H1 (cell line): ENCODE data around the gene BRI3BP. TPM values are rescaled to one million over a fixed set of nuclear protein-coding genes. Genes with fewer than 3 reads are reported as not detected.

ENCODE experiments used
- EGR1 ChIP-seq: IDR thresholded peaks from 2 replicates; pipeline ENCODE4 v1.6.1; 2011; ENCODE audit warnings: low read depth, low read length, borderline replicate concordance
- FOSL1 ChIP-seq: IDR thresholded peaks from 2 replicates; pipeline ENCODE4 v1.6.1; 2011; ENCODE audit warnings: mild to moderate bottlenecking, low read depth, low read length, moderate library complexity; ENCODE audit not compliant: insufficient read depth
- JUN ChIP-seq: IDR thresholded peaks from 2 replicates; pipeline ENCODE4 v1.6.1; 2011; ENCODE audit warnings: low read depth, mild to moderate bottlenecking, improper control_type of control experiment, low read length
- PHF8 ChIP-seq: fragments of 200-600 bp; sonication (generic); conservative IDR thresholded peaks from 2 replicates; pipeline ENCODE4 v1.7.1; 2012; ENCODE audit warnings: low read depth, mild to moderate bottlenecking, inconsistent platforms, low read length, moderate library complexity
- SP4 ChIP-seq: IDR thresholded peaks from 2 replicates; pipeline ENCODE4 v1.6.1; 2012; ENCODE audit warnings: low read length, inconsistent platforms
- SUZ12 ChIP-seq: fragments of 200-600 bp; sonication (generic); IDR thresholded peaks from 2 replicates; pipeline ENCODE4 v1.6.1; 2012; ENCODE audit warnings: mild to moderate bottlenecking, inconsistent platforms, low read length, moderate library complexity, mixed read lengths
- TAF1 ChIP-seq: IDR thresholded peaks from 2 replicates; pipeline ENCODE4 v1.6.1; 2011; ENCODE audit warnings: mild to moderate bottlenecking, low read depth, low read length
- polyA plus RNA-seq, 7 experiments: library from polyadenylated mRNA; depleted of rRNA in 3 of 7; stranded (reverse) in 5 of 7; unstranded in 2 of 7; fragments of >200 nt in 5 of 7; fragments of 200-250 nt in 2 of 7; gene quantifications; 1 replicate in 5 of 7; 2 replicates in 1 of 7; 4 replicates in 1 of 7; pipeline versions ENCODE4 v1.2.1 to v1.2.3, GENCODE V29; 2011 to 2013; ENCODE audit warnings: missing spikeins in 2 of 7, mixed read lengths in 2 of 7
- total RNA-seq: library from RNA; stranded (reverse); fragmentation: NEBNext Ultra II Directional; extraction: Animal tissue kit (Norgen Biotek cat#: 25700); gene quantifications from 2 replicates; pipeline ENCODE4 v1.2.1, GENCODE V29; 2021

Gene BRI3BP
- total and polyA plus RNA-seq, 2 of the 8 experiments (the other 6 are each of a cell fraction or from before 2014, with no cell fraction given): 5.4 to 14.2 TPM

DNA sequence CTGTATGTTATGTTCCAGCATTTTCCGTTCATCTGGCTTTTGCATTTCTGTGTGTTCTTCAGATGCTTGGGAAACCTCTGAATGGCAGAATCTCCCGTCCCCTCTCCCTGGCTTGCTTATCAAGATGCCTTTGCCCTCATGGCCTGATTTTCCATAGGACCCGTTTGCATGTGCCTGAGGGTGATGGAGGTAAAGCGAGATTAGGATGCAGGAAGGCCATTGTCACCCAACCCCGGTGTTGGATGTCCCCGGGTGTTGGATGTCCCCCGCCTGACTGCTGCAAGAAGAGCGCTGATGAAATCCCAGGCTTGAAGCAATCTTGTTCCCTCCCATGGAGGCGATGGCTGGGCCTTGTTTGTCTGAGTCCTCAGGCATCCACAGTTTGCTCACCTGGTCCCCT is 9.6 kb downstream of the BRI3BP start (continued):
- no peak for TF ChIP-seq TAF1
- TF ChIP-seq FOSL1: no peak
- TF ChIP-seq SP4: no peak
- no peak for TF ChIP-seq SUZ12
- no peak for TF ChIP-seq JUN
- TF ChIP-seq PHF8: no peak
- no peak for TF ChIP-seq EGR1
